HepG2 (cell line): Measurements from ENCODE around the gene INHA. TPM values are rescaled to one million over a fixed set of nuclear protein-coding genes. Genes with fewer than 3 reads are reported as not detected.

Experiments used
- ARID4A ChIP-seq: sonication (generic); formaldehyde crosslinking; IDR thresholded peaks from 2 replicates; pipeline ENCODE4 v1.5.0; 2020; ENCODE audit warnings: mild to moderate bottlenecking, missing genetic modification reagents, borderline replicate concordance
- ETV5 ChIP-seq: IDR thresholded peaks from 2 replicates; pipeline ENCODE4 v1.6.1; 2018; ENCODE audit warnings: missing biosample characterization, missing genetic modification reagents, inconsistent platforms, borderline replicate concordance
- MAFG ChIP-seq: sonication (generic); formaldehyde crosslinking; IDR thresholded peaks from 2 replicates; pipeline ENCODE4 v1.5.1; 2020; ENCODE audit warnings: mild to moderate bottlenecking, missing genetic modification reagents
- MBNL3 ChIP-seq: fragments of 250-450 bp; sonication (Bioruptor Pico); conservative IDR thresholded peaks from 2 replicates; pipeline ENCODE4 v1.8.0; 2022; ENCODE audit warnings: mild to moderate bottlenecking, inconsistent platforms
- MED8 ChIP-seq: sonication (generic); formaldehyde crosslinking; IDR thresholded peaks from 2 replicates; pipeline ENCODE4 v1.8.1; 2023; ENCODE audit warnings: mild to moderate bottlenecking, missing genetic modification reagents; ENCODE audit not compliant: insufficient replicate concordance
- POGZ ChIP-seq: sonication (generic); formaldehyde crosslinking; IDR thresholded peaks from 2 replicates; pipeline ENCODE4 v1.4.0; 2020; ENCODE audit warnings: mild to moderate bottlenecking, missing genetic modification reagents
- SIX4 ChIP-seq: sonication (generic); formaldehyde crosslinking; IDR thresholded peaks from 2 replicates; pipeline ENCODE4 v1.4.0; 2020; ENCODE audit warnings: missing genetic modification reagents
- ZHX2 ChIP-seq, 2 experiments: sonication (generic) in 1 of 2; formaldehyde crosslinking in 1 of 2; IDR thresholded peaks; 2 replicates each; pipeline versions ENCODE4 v1.6.1 to v1.9.0; 2014 to 2022; ENCODE audit warnings: antibody characterized with exemption in 1 of 2, borderline replicate concordance in 1 of 2, inconsistent platforms in 1 of 2, low read depth in 1 of 2, missing genetic modification reagents in 1 of 2
- ZNF282 ChIP-seq: fragments of 450-650 bp; IDR thresholded peaks from 2 replicates; pipeline ENCODE4 v1.6.1; 2018; ENCODE audit not compliant: partially characterized antibody
- ZNF451 ChIP-seq: sonication (generic); formaldehyde crosslinking; IDR thresholded peaks from 2 replicates; pipeline ENCODE4 v1.5.0; 2020; ENCODE audit warnings: mild to moderate bottlenecking, missing genetic modification reagents
- ZNF530 ChIP-seq: sonication (generic); formaldehyde crosslinking; IDR thresholded peaks from 2 replicates; pipeline ENCODE4 v1.5.0; 2020; ENCODE audit warnings: low read depth, mild to moderate bottlenecking, missing genetic modification reagents
- ZNF558 ChIP-seq: sonication (generic); formaldehyde crosslinking; IDR thresholded peaks from 2 replicates; pipeline ENCODE4 v1.9.0; 2022; ENCODE audit warnings: mild to moderate bottlenecking, missing genetic modification reagents, borderline replicate concordance
- ZNF569 ChIP-seq: sonication (generic); formaldehyde crosslinking; IDR thresholded peaks from 2 replicates; pipeline ENCODE4 v1.5.0; 2020; ENCODE audit warnings: mild to moderate bottlenecking, missing genetic modification reagents, moderate library complexity, borderline replicate concordance
- ZNF713 ChIP-seq: sonication (generic); formaldehyde crosslinking; IDR thresholded peaks from 2 replicates; pipeline ENCODE4 v1.4.0; 2020; ENCODE audit warnings: mild to moderate bottlenecking, missing genetic modification reagents
- polyA plus RNA-seq, 8 experiments: library from polyadenylated mRNA; depleted of rRNA in 3 of 8; stranded (reverse) in 7 of 8; unstranded in 1 of 8; fragments of >200 nt; fragmentation: Illumina TruSeq in 4 of 8; extraction: Trizol in 4 of 8; gene quantifications; 2 replicates each; pipeline versions ENCODE4 v1.2.1 to v1.2.3, GENCODE V29; 2011 to 2016; ENCODE audit warnings: low read depth in 4 of 8, missing spikeins in 1 of 8, mixed read lengths in 1 of 8; ENCODE audit not compliant: insufficient read depth in 1 of 8
- total RNA-seq, 5 experiments: library from RNA; depleted of rRNA; stranded (reverse); fragments of >200 nt; fragmentation: Illumina TruSeq; extraction: Trizol; gene quantifications; 2 replicates each; pipeline ENCODE4 v1.2.3, GENCODE V29; 2016; ENCODE audit warnings: low read depth in 1 of 5

The INHA gene
- total and polyA plus RNA-seq, 2 of the 13 experiments (the other 11 are each of a cell fraction or from before 2014, with no cell fraction given) = 4.1 to 15.2 TPM

- TF ChIP-seq ARID4A (CRISPR knock-in tag) (peak; percentile 88), SIX4 (CRISPR knock-in tag) (peak; percentile 61; the same call in 1 of the 2 replicates), MED8 (CRISPR knock-in tag) (peak; percentile 95), MBNL3 (no peak), ZHX2 (IDR thresholded peaks at IDR 0.05; ENCODE audit: low read depth) (no peak; the same call in 1 of the 2 replicates), ZHX2 (CRISPR knock-in tag; IDR thresholded peaks at IDR 0.05; ENCODE audit: borderline replicate concordance) (no peak), ZNF558 (CRISPR knock-in tag) (no peak), ETV5 (CRISPR knock-in tag) (peak; percentile 93), POGZ (CRISPR knock-in tag) (peak; percentile 91), ZNF530 (CRISPR knock-in tag) (no peak), ZNF713 (no peak), ZNF282 (no peak), ZNF451 (CRISPR knock-in tag) (peak; percentile 60; the same call in 1 of the 2 replicates), MAFG (peak; percentile 84), ZNF569 (CRISPR knock-in tag) (peak; percentile 89; the same call in 1 of the 2 replicates)
These were observed 4.6 kb downstream of the INHA start (continued) for GRCh38 chr2:219576505-219577388.
